KMS-11 (cell line): Measurements from ENCODE around the gene PDLIM5.

Experiments used
- H2AFZ ChIP-seq: fragments of 200-600 bp; sonication (generic); 2 replicates; pipeline ENCODE4 v1.6.1; 2016; ENCODE audit warnings: antibody characterized with exemption, mixed run types, low read depth
- H3K27ac ChIP-seq: fragments of 200-600 bp; sonication (generic); 2 replicates; pipeline ENCODE4 v1.6.1; 2016; ENCODE audit warnings: mild to moderate bottlenecking, mixed run types
- H3K27me3 ChIP-seq: fragments of 200-600 bp; sonication (generic); 2 replicates; pipeline ENCODE4 v1.6.1; 2017; ENCODE audit warnings: mild to moderate bottlenecking, low read depth, mixed run types, moderate library complexity; ENCODE audit not compliant: insufficient read depth
- H3K36me3 ChIP-seq: fragments of 200-600 bp; sonication (generic); 2 replicates; pipeline ENCODE4 v1.6.1; 2017; ENCODE audit warnings: mild to moderate bottlenecking, mixed run types; ENCODE audit not compliant: insufficient read depth
- H3K4me1 ChIP-seq: fragments of 200-600 bp; sonication (generic); 2 replicates; pipeline ENCODE4 v1.6.1; 2016; ENCODE audit warnings: mild to moderate bottlenecking, low read depth, mixed run types; ENCODE audit not compliant: poor library complexity, severe bottlenecking
- H3K4me2 ChIP-seq: fragments of 200-600 bp; sonication (generic); 2 replicates; pipeline ENCODE4 v1.7.0; 2016; ENCODE audit warnings: mild to moderate bottlenecking, mixed run types
- H3K4me3 ChIP-seq: fragments of 200-600 bp; sonication (generic); IDR thresholded peaks from 2 replicates; pipeline ENCODE4 v1.6.1; 2017; ENCODE audit warnings: low read depth, low read length, mixed read lengths; ENCODE audit not compliant: insufficient read depth
- H3K79me2 ChIP-seq: fragments of 200-600 bp; sonication (generic); 2 replicates; pipeline ENCODE4 v1.6.1; 2016; ENCODE audit warnings: low read depth, mixed run types; ENCODE audit not compliant: insufficient read depth
- H3K9ac ChIP-seq: fragments of 200-600 bp; sonication (generic); 2 replicates; pipeline ENCODE4 v1.6.1; 2016; ENCODE audit warnings: mild to moderate bottlenecking, mixed run types
- H4K20me1 ChIP-seq: fragments of 200-600 bp; sonication (generic); 2 replicates; pipeline ENCODE4 v1.6.1; 2016; ENCODE audit warnings: mild to moderate bottlenecking, mixed run types; ENCODE audit not compliant: insufficient read depth
- CTCF ChIP-seq: fragments of 200-600 bp; sonication (generic); conservative IDR thresholded peaks from 2 replicates; pipeline ENCODE4 v1.6.1; 2017; ENCODE audit warnings: low read depth, mild to moderate bottlenecking, antibody characterized with exemption, low read length, moderate library complexity, mixed read lengths

The PDLIM5 gene

GRCh38 chr4:94428884-94429283 lies 22.9 kb upstream of the PDLIM5 start:
- TF ChIP-seq CTCF, result no peak
- Histone ChIP-seq H3K4me1 (no peaks in the 10 kb centered on the region), H4K20me1 (no peaks in the 10 kb centered on the region), H3K9ac (no peak overlapping the region), H2AFZ (no peak overlapping the region), H3K27me3 (no peaks in the 10 kb centered on the region), H3K36me3 (no peaks in the 10 kb centered on the region), H3K27ac (no peak overlapping the region), H3K4me2 (no peak overlapping the region), H3K79me2 (no peaks in the 10 kb centered on the region), H3K4me3 (no peak overlapping the region)

- no peak overlapping the region for H2AFZ ChIP-seq
- no peak overlapping the region for H3K4me2 ChIP-seq
- TF ChIP-seq CTCF, result no peak
- no peaks in the 10 kb centered on the region for H3K79me2 ChIP-seq
- no peak overlapping the region for H3K4me3 ChIP-seq
- no peaks in the 10 kb centered on the region for H3K36me3 ChIP-seq
- H3K27me3 ChIP-seq, result no peaks in the 10 kb centered on the region
- no peaks in the 10 kb centered on the region for H3K4me1 ChIP-seq
- no peaks in the 10 kb centered on the region for H4K20me1 ChIP-seq
- no peak overlapping the region for H3K27ac ChIP-seq
- no peak overlapping the region for H3K9ac ChIP-seq
Observed at GRCh38 chr4:94430406-94430805, 21.3 kb upstream of the PDLIM5 start.

- TF ChIP-seq CTCF, result no peak
Observed at GRCh38 chr4:94431388-94431787, 20.4 kb upstream of the PDLIM5 start.

GRCh38 chr4:94434505-94434904 lies 17.2 kb upstream of the PDLIM5 start:
- H2AFZ ChIP-seq, result no peak overlapping the region
- no peak overlapping the region for H3K4me2 ChIP-seq
- H3K9ac ChIP-seq, result no peak overlapping the region
- no peak for TF ChIP-seq CTCF
- H3K27ac ChIP-seq, result no peak overlapping the region
- no peaks in the 10 kb centered on the region for H3K79me2 ChIP-seq
- H3K36me3 ChIP-seq, result no peaks in the 10 kb centered on the region
- H3K4me1 ChIP-seq, result no peaks in the 10 kb centered on the region
- H4K20me1 ChIP-seq, result no peaks in the 10 kb centered on the region
- H3K4me3 ChIP-seq, result no peak overlapping the region
- H3K27me3 ChIP-seq, result no peaks in the 10 kb centered on the region

More at GRCh38 chr4:94431388-94431787, 20.4 kb upstream of the PDLIM5 start:
- Histone ChIP-seq H3K9ac (no peak overlapping the region), H3K36me3 (no peaks in the 10 kb centered on the region), H4K20me1 (no peaks in the 10 kb centered on the region), H3K27ac (no peak overlapping the region), H3K4me2 (no peak overlapping the region), H3K79me2 (no peaks in the 10 kb centered on the region), H3K27me3 (no peaks in the 10 kb centered on the region), H3K4me3 (no peak overlapping the region), H2AFZ (no peak overlapping the region), H3K4me1 (no peaks in the 10 kb centered on the region)
